Measurements from ENCODE around the gene SYNGR3.

GRCh38 chr16:1973461-1974156 is 16.2 kb upstream of the SYNGR3 start:
- TF ChIP-seq, protein P1, sequence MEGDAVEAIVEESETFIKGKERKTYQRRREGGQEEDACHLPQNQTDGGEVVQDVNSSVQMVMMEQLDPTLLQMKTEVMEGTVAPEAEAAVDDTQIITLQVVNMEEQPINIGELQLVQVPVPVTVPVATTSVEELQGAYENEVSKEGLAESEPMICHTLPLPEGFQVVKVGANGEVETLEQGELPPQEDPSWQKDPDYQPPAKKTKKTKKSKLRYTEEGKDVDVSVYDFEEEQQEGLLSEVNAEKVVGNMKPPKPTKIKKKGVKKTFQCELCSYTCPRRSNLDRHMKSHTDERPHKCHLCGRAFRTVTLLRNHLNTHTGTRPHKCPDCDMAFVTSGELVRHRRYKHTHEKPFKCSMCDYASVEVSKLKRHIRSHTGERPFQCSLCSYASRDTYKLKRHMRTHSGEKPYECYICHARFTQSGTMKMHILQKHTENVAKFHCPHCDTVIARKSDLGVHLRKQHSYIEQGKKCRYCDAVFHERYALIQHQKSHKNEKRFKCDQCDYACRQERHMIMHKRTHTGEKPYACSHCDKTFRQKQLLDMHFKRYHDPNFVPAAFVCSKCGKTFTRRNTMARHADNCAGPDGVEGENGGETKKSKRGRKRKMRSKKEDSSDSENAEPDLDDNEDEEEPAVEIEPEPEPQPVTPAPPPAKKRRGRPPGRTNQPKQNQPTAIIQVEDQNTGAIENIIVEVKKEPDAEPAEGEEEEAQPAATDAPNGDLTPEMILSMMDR (IDR thresholded peaks at IDR 0.05 in 4 of 5, conservative IDR thresholded peaks at IDR 0.05 in 1 of 5) = no peak
- TF ChIP-seq POLR2A (IDR thresholded peaks at IDR 0.05) = no peak
